GM12873 (cell line): Measurements from ENCODE around the gene SLC22A3.
A peak's percentile ranks its signal among the peaks of the same experiment; 100 is the strongest.

ENCODE experiments used
- CTCF ChIP-seq: IDR thresholded peaks from 2 replicates; pipeline ENCODE4 v1.5.1; 2012; ENCODE audit warnings: low read depth, mild to moderate bottlenecking, moderate library complexity, low read length, control low read depth; ENCODE audit not compliant: insufficient read depth; ENCODE audit errors: missing control alignments

The SLC22A3 gene

GRCh38 chr6:160454303-160454702 lies 106.1 kb downstream of the SLC22A3 start:
- TF ChIP-seq CTCF, result no peak

GRCh38 chr6:160455081-160455480 lies 106.9 kb downstream of the SLC22A3 start:
- TF ChIP-seq CTCF, result no peak

- TF ChIP-seq CTCF, result peak; percentile 93
Observed at GRCh38 chr6:160455541-160456213, 107.5 kb downstream of the SLC22A3 start.

- TF ChIP-seq CTCF, result no peak
Observed at GRCh38 chr6:160456214-160456546, 108.0 kb downstream of the SLC22A3 start.

- TF ChIP-seq CTCF, result no peak
Observed at GRCh38 chr6:160457823-160458222, 109.6 kb downstream of the SLC22A3 start.

- TF ChIP-seq CTCF, result no peak
Observed at GRCh38 chr6:160461641-160462040, 113.5 kb downstream of the SLC22A3 start.

GRCh38 chr6:160462116-160462515 lies 113.9 kb downstream of the SLC22A3 start:
- no peak for TF ChIP-seq CTCF
